GM19467 (cell line): ENCODE measurements around the gene BRIP1.
"Not testable (repeated sequence)": the region's sequence is repeated elsewhere in the genome, so short reads cannot be mapped to it uniquely, and the experiment has no call there.

ENCODE experiments used
- ATAC-seq: cut with Tn5 transposase; IDR thresholded peaks from one replicate; pipeline ENCODE4 v1.9.1; 2021; ENCODE audit warnings: mild to moderate bottlenecking, moderate library complexity; ENCODE audit not compliant: unreplicated experiment

The BRIP1 gene

DNA sequence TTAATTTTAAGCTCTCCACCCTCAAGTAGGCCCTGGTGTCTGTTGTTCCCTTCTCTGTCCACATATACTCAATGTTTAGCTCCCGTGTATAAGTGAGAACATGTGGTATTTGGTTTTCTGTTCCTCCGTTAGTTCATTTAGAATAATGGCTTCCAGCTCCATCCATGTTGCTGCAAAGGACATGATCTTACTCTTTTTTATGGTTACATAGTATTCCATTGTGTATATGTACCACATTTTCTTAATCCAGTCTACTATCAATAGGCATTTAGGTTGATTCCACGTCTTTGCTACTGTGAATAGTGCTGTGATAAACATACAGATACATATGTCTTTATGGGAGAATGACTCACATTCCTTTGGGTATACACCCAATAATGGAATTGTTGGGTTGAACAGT, 160.9 kb downstream of the BRIP1 start:
- no peak for ATAC-seq

DNA sequence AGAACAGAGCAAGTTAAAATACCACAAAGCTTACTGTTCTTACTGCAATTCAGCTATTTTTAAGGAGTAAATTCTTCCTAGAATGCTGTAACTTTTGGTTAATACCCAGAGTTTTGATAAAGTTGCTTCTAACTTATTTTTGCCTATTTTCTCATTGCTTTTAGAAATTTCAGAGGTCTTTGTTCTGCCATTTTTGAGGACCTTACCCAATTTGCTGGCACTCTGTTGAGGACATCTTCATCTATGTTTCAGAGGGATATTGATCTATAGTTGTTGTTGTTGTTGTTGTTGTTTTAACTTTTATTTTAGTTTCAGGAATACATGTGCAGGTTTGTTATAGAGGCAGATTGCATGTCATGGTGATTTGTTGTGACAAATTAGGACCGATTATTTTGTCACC, 161.3 kb downstream of the BRIP1 start:
- no peak for ATAC-seq

DNA sequence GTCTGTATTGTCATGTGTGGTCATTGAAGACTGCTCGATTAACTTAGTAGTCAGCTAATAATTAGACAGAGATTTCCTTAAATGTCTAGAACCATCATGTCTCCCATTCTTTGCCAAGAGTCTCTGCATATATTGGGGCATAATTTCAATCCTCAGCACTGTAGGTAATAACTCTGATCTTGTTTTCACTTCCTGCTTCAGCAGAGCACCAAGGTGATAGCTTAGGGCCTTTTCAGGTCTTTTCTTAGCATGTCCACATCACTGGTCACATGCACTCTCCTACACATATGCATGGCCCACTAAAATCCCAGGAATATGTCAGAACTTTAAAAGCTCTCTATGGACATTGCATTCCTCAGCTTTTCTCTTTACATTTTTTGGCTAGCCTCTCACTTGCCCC, 162.0 kb downstream of the BRIP1 start:
- ATAC-seq = no peak

DNA sequence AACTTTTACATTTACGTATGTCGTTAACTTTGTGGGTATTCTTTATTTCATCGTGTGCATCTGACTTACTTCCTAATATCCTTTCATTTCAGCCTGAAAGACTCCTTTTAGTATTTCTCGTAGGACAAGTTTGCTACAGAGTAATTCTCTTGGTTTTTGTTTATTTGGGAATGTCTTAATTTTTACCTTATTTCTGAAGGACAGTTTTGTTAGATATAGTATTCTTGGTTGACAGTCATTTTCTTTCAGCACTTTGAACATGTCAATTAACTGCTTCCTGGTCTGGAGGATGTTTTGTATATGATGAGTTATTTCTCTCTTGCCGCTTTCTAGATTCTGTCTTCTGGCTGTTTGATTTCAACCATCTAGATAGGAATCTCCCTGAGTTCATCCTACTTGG, 163.1 kb downstream of the BRIP1 start:
- ATAC-seq = no peak

DNA sequence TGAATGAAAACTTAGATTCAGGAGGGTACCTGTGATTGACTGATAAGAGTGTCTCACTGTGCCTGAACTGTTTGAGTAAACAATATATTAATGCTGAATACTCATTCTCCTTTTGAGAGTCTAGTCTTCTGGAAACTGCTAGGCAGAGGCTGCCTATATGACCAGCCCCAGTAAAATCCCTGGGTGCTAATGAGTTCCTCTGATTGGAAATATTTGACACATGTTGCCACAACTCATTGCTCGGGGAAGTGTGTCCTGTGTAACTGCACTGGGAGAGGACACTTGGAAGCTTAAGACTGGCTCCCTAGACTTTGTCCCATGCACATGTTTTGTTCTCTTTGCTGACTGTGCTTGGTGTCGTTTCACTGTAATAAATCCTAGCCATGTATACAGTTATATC, 163.6 kb downstream of the BRIP1 start:
- no peak for ATAC-seq

DNA sequence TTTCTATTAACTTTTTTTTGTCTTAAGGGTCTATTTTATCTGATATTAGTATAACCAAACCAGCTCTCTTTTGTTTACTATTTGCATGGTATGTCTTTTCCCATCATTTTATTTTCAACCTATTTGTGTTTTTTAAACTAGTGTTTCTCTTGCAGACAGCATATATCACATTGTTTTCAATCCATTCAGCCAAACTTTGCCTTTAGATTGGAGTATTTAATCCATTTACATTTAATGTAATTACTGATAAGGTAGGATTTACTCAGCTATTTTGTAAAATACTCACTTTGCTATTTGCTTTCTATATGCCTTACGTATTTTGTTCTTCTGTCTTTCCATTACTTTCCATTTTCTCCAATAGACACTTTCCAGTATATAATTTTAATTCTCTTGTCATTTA, 164.3 kb downstream of the BRIP1 start:
- no peak for ATAC-seq

DNA sequence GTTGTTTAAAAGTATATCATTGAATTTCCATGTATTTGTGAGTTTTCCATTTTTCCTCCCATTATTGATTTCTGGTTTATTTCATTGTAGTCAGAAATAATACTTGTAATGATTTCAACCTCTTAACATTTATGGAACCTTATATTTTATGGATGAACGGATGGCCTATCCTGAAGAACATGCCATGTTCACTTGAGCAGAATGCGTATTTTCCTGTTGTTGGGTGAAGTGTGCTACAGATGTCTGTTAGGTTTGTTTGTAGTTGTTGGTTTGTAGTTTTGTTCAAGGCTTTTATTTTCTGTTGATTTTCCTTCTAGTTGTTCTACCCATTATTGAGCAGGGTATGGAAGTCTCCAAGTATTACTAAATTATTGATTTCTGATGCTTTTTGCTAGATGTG, 165.1 kb downstream of the BRIP1 start:
- no peak for ATAC-seq

DNA sequence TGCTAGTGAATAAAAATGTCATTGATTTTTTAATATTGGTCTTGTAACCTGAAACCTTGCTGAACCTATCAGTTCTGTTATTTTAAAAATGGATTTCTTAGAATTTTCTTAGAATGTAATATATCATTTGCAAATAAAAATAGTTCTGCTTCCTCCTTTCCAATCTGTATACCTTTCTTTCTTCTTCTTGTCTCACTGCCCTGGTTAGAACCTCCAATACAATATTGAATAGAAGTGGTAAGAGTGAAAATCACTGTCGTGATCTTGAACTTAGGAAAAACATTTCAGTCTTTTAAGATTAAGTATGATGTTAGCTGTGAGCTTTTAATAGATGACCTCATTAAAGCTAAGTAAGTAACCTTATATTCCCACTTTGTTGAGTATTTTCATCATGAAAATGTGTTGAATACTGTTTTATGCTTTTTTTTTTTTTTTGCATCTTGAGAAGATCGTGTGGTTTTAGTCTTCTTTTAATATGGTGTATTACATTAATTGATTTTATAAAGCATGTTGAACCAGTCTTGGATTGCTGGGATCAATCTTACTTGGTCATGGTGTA, 167.5 kb downstream of the BRIP1 start:
- no peak for ATAC-seq

DNA sequence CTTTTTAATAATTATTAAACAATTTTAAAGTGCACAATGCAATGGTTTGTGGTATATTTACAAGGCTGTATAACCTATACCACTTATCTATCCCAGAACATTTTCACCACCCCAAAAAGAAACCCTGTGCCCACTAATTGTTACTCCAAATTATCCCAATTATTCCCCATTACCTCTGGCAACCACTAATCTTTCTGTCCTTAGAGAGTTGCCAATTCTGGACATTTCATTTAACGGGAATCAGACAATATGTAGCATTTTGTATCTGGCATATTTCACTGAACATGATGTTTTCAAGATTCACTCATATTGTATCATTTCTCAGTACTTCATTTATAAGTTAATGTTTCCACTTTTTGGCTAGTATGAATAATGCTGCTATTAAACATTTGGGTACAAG, 169.2 kb downstream of the BRIP1 start:
- no peak for ATAC-seq

DNA sequence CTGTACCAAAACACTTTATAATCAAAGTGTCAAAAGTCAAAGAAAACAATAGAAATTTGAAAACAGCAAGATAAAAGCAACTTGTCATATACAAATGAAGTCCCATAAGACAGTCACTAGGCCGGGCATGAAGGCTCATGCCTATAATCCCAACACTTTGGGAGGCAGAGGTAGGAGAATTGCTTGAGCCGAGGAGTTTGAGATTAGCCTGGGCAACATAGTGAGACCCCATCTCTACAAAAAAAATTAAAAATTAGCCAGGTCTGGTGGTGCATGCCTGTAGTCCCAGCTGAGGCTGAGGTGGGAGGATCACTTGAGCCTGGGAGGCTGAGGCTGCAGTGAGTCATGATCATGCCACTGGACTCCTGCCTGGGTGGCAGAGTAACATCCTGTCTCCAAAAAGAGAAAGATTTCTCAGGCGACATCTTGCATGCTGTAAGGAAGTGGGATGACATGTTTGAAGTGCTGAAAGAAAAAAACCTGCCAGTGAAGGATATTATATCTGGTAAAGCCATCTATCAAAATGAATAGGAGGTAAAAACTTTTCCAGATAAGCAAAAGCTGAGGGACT, 173.6 kb downstream of the BRIP1 start:
- ATAC-seq = no peak

DNA sequence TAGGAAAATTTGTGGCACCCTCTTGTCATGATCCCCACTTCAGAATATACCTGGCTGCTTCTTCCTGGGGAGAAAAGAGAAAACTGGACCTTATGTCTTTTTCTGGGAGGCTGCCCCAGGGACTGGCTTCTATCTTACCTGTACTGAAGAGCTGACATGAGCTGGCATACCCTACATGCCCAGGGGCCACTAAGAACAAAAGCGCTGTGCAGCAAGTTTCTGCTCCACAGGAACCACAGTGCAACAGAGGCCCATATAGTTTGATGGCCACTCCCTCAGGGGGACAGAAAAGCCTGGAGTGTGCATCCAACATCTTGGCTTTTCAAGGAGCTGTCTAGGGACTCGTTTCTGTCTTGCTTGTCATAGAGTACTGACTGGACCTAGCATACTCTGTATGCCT, 175.6 kb downstream of the BRIP1 start:
- ATAC-seq = no peak

DNA sequence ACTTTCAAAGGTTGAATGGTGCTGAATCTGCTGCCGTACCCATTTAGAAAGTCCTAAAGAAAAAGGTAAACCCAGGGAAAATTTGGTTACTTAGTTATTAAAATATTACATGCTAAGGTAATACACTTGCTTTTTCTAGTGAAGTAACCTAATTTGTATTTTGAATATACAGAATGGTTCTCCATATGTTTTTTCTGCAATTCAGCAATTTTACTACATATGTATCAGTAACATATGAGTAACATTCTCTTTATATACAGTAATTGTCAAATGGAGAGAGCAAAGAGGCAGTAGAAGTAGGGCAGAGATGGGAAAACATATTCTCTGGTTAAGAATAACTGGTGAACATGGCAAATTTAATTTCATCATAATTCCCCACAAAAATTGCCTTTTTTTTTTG, 177.2 kb downstream of the BRIP1 start:
- ATAC-seq = no peak

DNA sequence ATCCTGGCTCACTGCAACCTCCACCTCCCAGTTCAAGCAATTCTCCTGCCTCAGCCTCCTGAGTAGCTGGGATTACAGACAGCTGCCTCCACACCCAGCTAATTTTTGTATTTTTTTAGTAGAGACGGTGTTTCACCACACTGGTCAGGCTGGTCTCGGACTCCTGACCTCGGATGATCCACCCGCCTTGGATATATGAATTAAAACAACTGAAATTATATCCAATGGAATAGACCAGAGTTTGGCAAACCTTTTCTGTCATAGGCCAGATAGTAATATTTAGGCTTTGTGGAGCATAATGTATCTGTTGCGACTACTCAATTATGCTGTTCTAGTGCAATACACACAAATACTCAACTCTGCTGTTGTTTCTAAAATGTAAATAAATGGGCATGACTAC, 178.5 kb downstream of the BRIP1 start:
- no peak for ATAC-seq

DNA sequence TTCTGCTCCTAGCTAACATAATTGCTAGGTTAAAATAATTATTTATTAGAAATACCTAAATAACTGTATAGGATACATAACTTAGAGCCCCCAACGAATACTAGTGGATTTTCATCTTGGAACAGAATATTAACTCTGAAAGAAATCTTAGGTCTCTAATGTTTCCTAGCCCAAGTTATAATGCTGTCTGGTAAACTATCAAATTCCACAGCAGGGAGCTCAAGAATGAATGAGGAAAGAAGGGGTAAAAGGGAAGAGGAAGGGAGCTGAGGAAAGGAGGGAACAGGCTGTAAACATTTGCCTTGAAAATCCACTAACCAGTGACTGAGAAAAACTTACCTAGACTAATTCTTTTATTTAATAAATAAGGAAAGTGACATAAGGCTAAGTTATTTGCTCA, 179.2 kb downstream of the BRIP1 start:
- ATAC-seq = no peak

DNA sequence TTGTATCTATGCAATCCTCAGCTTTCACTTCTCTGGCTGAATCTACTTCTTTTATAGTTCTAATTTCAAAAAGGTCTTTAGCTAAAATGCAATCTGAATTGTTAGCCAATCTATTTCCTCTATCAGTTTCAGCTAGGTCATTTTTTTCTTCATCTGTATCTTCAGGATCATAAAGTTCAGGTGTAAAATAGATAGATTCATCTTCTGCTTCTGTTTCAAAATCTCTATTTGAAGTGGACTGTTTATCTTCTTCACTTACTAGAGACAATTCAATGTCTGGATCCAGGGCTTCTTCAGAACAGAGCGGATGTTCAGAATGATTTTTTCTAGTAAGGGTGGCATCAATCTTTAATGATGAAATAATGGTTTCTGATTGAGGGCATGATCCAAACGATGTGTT, 179.9 kb downstream of the BRIP1 start:
- no peak for ATAC-seq

DNA sequence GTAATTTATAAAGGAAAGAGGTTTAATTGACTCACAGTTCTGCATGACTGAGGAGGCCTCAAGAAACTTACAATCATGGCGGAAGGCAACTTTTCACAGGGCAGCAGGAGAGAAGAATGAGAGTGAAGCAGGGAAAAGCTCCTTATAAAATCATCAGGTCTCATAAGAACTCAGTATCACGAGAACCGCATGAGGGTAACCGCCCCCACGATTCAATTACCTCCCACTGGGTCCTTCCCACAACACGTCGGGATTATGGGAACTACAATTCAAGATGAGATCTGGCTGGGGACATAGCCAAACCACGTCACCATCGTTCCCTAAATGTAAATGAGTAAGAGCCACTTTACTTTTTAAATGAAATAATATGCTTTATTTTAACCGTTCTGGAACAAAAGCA, 182.4 kb downstream of the BRIP1 start:
- ATAC-seq = no peak

DNA sequence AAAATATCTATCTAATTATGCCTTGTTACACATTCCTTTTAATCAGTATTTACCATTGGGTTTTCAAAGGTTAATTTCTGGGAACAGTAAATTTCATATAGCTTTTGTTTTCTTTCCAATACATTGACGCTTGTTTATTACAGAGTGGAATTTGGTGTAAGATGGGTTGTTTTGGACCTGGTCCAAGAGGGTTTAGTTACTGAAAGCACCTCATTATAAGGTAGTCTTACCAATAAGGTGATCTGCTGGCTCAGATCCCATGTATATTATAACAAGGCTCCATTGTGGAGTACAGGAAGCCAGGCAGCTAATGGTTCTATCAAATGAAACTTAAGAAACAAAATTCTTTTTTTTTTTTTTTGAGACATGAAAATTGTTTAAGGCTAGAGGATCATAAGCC, 185.0 kb downstream of the BRIP1 start:
- no peak for ATAC-seq

DNA sequence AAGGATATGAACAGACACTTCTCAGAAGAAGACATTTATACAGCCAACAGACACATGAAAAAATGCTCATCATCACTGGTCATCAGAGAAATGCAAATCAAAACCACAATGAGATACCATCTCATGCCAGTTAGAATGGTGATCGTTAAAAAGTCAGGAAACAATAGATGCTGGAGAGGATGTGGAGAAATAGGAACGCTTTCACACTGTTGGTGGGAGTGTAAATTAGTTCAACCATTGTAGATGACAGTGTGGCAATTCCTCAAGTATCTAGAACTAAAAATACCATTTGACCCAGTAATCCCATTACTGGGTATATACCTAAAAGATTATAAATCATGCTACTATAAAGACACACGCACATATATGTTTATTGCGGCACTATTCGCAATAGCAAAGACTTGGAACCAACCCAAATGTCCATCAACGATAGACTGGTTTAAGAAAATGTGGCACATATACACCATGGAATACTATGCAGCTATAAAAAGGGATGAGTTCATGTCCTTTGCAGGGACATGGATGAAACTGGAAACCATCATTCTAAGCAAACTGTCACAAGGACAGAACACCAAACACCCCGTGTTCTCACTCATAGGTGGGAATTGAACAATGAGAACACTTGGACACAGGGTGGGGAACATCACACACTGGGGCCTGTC, 186.0 kb downstream of the BRIP1 start:
- not testable (repeated sequence) for ATAC-seq

DNA sequence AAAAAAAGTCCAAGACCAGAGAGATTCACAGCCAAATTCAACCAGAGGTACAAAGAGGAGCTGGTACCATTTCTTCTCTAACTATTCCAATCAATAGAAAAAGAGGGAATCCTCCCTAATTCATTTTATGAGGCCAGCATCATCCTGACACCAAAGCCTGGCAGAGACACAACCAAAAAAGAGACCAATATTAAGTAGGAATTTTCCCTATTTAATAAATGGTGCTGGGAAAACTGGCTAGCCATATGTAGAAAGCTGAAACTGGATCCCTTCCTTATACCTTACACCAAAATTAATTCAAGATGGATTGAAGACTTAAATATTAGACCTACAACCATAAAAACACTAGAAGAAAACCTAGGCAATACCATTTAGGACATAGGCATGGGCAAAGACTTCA, 186.8 kb downstream of the BRIP1 start:
- ATAC-seq = not testable (repeated sequence)

DNA sequence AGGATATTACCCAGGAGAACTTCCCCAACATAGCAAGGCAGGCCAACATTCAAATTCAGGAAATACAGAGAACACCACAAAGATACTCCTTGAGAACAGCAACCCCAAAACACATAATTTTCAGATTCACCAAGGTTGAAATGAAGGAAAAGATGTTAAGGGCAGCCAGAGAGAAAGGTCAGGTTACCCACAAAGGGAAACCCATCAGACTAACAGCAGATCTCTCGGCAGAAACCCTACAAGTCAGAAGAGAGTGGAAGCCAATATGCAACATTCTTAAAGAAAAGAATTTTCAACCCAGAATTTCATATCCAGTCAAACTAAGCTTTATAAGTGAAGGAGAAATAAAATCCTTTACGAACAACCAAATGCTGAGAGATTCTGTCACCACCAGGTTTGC, 188.7 kb downstream of the BRIP1 start:
- ATAC-seq = not testable (repeated sequence)

DNA sequence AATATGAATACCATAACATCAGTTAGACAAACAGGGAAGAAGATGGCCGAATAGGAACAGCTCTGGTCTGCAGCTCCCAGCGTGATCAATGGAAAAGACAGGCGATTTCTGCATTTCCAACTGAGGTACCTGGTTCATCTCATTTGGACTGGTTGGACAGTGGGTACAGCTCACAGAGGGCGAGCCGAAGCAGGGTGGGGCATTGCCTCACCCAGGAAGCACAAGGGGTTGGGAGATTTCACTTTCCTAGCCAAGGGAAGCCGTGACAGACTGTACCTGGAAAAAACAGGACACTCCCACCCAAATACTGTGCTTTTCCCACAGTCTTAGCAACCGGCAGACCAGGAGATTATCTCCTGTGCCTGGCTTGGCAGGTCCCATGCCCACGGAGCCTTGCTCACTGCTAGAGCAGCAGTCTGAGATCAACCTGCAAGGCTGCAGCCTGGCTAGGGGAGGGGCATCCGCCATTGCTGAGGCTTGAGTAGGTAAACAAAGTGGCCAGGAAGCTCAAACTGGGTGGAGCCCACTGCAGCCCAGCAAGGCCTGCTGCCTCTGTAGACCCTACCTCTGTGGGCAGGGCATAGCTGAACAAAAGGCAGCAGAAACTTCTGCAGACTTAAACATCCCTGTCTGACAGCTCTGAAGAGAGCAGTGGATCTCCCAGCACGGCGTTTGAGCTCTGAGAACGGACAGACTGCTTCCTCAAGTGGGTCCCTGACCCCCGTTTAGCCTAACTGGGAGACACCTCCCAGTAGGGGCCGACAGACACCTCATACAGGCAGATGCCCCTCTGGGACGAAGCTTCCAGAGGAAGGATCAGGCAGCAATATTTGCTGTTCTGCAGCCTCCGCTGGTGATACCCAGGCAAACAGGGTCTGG, 190.1 kb downstream of the BRIP1 start:
- not testable (repeated sequence) for ATAC-seq

DNA sequence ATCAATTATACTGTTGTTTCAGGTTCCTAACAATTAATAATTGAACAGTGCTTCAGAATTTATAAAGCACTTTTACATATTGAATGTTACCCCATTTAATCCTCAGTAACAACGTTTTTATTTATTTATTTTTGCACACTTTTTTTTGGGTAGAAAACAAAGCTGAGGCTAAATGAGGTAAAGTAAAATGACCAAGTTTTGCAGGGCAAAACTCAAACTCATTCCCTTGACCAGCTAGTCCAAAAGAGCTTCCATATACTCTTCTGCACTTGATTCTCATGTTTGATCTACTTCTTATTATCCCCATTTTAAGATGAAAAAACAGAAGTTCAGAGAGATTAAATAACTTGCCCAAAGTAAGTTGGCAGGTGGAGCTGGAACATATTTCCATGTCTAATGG, 191.2 kb downstream of the BRIP1 start:
- ATAC-seq = no peak
